A549 (cell line): Measurements from ENCODE around the gene TMCO4. TPM values are rescaled to one million over a fixed set of nuclear protein-coding genes. Genes with fewer than 3 reads are reported as not detected.

Source experiments
- ATAC-seq, 2 experiments: fragments of 200-7000 bp in 1 of 2; fragments of >200 bp in 1 of 2; cut with Nextera tagmentation in 1 of 2; cut with Tn5 transposase in 1 of 2; 3 replicates each; pipeline versions ENCODE4 v1.8.0 to v1.9.1; 2018 to 2020; ENCODE audit warnings: mild to moderate bottlenecking in 1 of 2, moderate library complexity in 1 of 2
- CTCF ChIA-PET: fragments of 300-600 bp; sonication (Branson Sonifier 250); formaldehyde crosslinking; extraction: SDS; loops from one replicate; lab custom pipeline; 2021; ENCODE audit warnings: antibody characterized with exemption, inconsistent platforms; lab: Yijun Ruan, JAX
- POLR2A ChIA-PET: fragments of 350-600 bp; formaldehyde crosslinking; extraction: SDS; loops from one replicate; lab custom pipeline; 2021; ENCODE audit warnings: antibody characterized with exemption, inconsistent platforms; lab: Yijun Ruan, JAX
- DNase-seq, 2 experiments: peaks; one replicate each; pipeline versions ENCODE4 v3.0.0 to v3.0.0-alpha.2; 2011 to 2016; ENCODE audit warnings: low read depth in 1 of 2, low spot score in 1 of 2
- FAIRE-seq: peaks from 2 replicates; lab custom pipeline; 2011; peaks lifted over from hg19 to GRCh38; lab: Jason Lieb, UNC
- H3K27ac ChIP-seq, 2 experiments: fragments of >200 bp; sonication (Bioruptor Twin); formaldehyde crosslinking; 3 replicates each; pipeline ENCODE4 v1.5.1; 2016 to 2017
- H3K4me1 ChIP-seq: fragments of >200 bp; sonication (Bioruptor Twin); formaldehyde crosslinking; 3 replicates; pipeline ENCODE4 v1.6.1; 2016
- H3K4me2 ChIP-seq: fragments of >200 bp; sonication (Bioruptor Twin); formaldehyde crosslinking; 3 replicates; pipeline ENCODE4 v1.6.1; 2016
- H3K4me3 ChIP-seq: fragments of >200 bp; sonication (Bioruptor Twin); formaldehyde crosslinking; 3 replicates; pipeline ENCODE4 v1.5.1; 2016
- H3K9me3 ChIP-seq: fragments of >200 bp; sonication (Bioruptor Twin); formaldehyde crosslinking; 3 replicates; pipeline ENCODE4 v1.6.1; 2016
- ATOH8 ChIP-seq: fragments of 250-450 bp; sonication (Bioruptor Pico); IDR thresholded peaks from 2 replicates; pipeline ENCODE4 v1.5.0; 2020; ENCODE audit warnings: low read depth, mild to moderate bottlenecking, moderate library complexity
- CBX2 ChIP-seq: fragments of 200-600 bp; sonication (generic); IDR thresholded peaks from 2 replicates; pipeline ENCODE4 v1.6.1; 2016; ENCODE audit warnings: low read depth, mild to moderate bottlenecking, borderline replicate concordance
- CHD2 ChIP-seq: fragments of 150-350 bp; IDR thresholded peaks from 2 replicates; pipeline ENCODE4 v1.6.1; 2014; ENCODE audit warnings: low read length; ENCODE audit not compliant: partially characterized antibody
- EHF ChIP-seq: fragments of 250-450 bp; sonication (Bioruptor Pico); IDR thresholded peaks from 2 replicates; pipeline ENCODE4 v1.5.0; 2020; ENCODE audit warnings: mild to moderate bottlenecking
- EHMT2 ChIP-seq: fragments of 200-600 bp; sonication (generic); IDR thresholded peaks from 2 replicates; pipeline ENCODE4 v1.6.1; 2016; ENCODE audit warnings: antibody characterized with exemption, low read depth, mild to moderate bottlenecking, moderate library complexity
- EP300 ChIP-seq, 2 experiments: fragments of >200 bp; sonication (Bioruptor Twin); formaldehyde crosslinking; IDR thresholded peaks; 2 replicates in 1 of 2; 3 replicates in 1 of 2; pipeline ENCODE4 v1.6.1; 2016 to 2017
- ESRRA ChIP-seq: fragments of 150-350 bp; IDR thresholded peaks from 2 replicates; pipeline ENCODE4 v1.6.1; 2014; ENCODE audit warnings: mild to moderate bottlenecking, low read length, borderline replicate concordance
- FOSB ChIP-seq: fragments of 250-450 bp; sonication (Bioruptor Pico); IDR thresholded peaks from 2 replicates; pipeline ENCODE4 v1.5.0; 2020; ENCODE audit warnings: mild to moderate bottlenecking, moderate library complexity
- JUNB ChIP-seq: fragments of >200 bp; sonication (Bioruptor Twin); formaldehyde crosslinking; IDR thresholded peaks from 2 replicates; pipeline ENCODE4 v1.6.1; 2016
- KDM1A ChIP-seq: fragments of 200-600 bp; sonication (generic); IDR thresholded peaks from 2 replicates; pipeline ENCODE4 v1.6.1; 2016; ENCODE audit warnings: low read depth, mild to moderate bottlenecking
- MAFK ChIP-seq: fragments of 450-650 bp; IDR thresholded peaks from 2 replicates; pipeline ENCODE4 v1.6.1; 2014; ENCODE audit not compliant: partially characterized antibody
- NFE2L2 ChIP-seq: fragments of 150-350 bp; conservative IDR thresholded peaks from 2 replicates; pipeline ENCODE4 v1.6.1; 2014; ENCODE audit warnings: low read length
- NPAS2 ChIP-seq: fragments of 250-450 bp; sonication (Bioruptor Pico); IDR thresholded peaks from 2 replicates; pipeline ENCODE4 v1.8.0; 2022; ENCODE audit warnings: mild to moderate bottlenecking, moderate library complexity, borderline replicate concordance
- NR3C1 ChIP-seq: fragments of >200 bp; sonication (Bioruptor Twin); formaldehyde crosslinking; IDR thresholded peaks from 3 replicates; pipeline ENCODE4 v1.6.1; 2017
- PHF8 ChIP-seq: fragments of 200-600 bp; sonication (generic); IDR thresholded peaks from 2 replicates; pipeline ENCODE4 v1.6.1; 2016; ENCODE audit warnings: low read depth, mild to moderate bottlenecking, antibody characterized with exemption, moderate library complexity, borderline replicate concordance
- RARB ChIP-seq: fragments of 250-450 bp; sonication (Bioruptor Pico); IDR thresholded peaks from 2 replicates; pipeline ENCODE4 v1.8.0; 2021; ENCODE audit warnings: mild to moderate bottlenecking, moderate library complexity
- RNF2 ChIP-seq: fragments of 200-600 bp; sonication (generic); IDR thresholded peaks from 2 replicates; pipeline ENCODE4 v1.6.1; 2016; ENCODE audit warnings: low read depth, mild to moderate bottlenecking, antibody characterized with exemption, moderate library complexity, borderline replicate concordance
- SREBF2 ChIP-seq: fragments of 450-650 bp; IDR thresholded peaks from 2 replicates; pipeline ENCODE4 v1.6.1; 2014; ENCODE audit warnings: mild to moderate bottlenecking, moderate library complexity
- TP53 ChIP-seq: fragments of 250-450 bp; sonication (Bioruptor Pico); IDR thresholded peaks from 2 replicates; pipeline ENCODE4 v1.5.0; 2021; ENCODE audit warnings: mild to moderate bottlenecking, moderate library complexity
- ZC3H11A ChIP-seq: fragments of 450-650 bp; IDR thresholded peaks from 2 replicates; pipeline ENCODE4 v1.6.1; 2014; ENCODE audit warnings: antibody characterized with exemption, mild to moderate bottlenecking
- WGBS: methylation state at CpG from one replicate; pipeline ENCODE4 v1.1.6; 2017; ENCODE audit errors: missing lambda C conversion rate; 5-methylcytosine and 5-hydroxymethylcytosine counted together
- polyA plus RNA-seq, 4 experiments: library from polyadenylated mRNA; depleted of rRNA in 3 of 4; stranded (reverse); fragments of >200 nt; fragmentation: RNase III in 1 of 4; extraction: RNeasy Plus Mini Kit Qiagen cat#74134 plus additional on column Dnase treatment in 1 of 4; gene quantifications; 2 replicates in 3 of 4; 3 replicates in 1 of 4; pipeline ENCODE4 v1.2.3, GENCODE V29; 2011 to 2017

TMCO4 gene
- polyA plus RNA-seq, 2 of the 4 experiments (the other 2 are of a cell fraction), result 4.0 to 4.6 TPM

GRCh38 chr1:19683351-19683750 lies 116.4 kb downstream of the TMCO4 start:
- no peak overlapping the region for H3K4me2 ChIP-seq
- 74% methylated on average over 8 of the region's 8 CpGs for WGBS
- no peak for DNase-seq
- ChIA-PET POLR2A (no interaction called here), CTCF (interaction anchor here (1.5 to 2.6 kb wide), 2 partner anchors 16 to 21 kb away, joined by 6 to 8 read pairs; no protein-coding TSS in a partner anchor)
- H3K27ac ChIP-seq, result no peak overlapping the region
- H3K9me3 ChIP-seq, result no peaks in the 10 kb centered on the region
- no peak for FAIRE-seq
- no peaks in the 10 kb centered on the region for H3K4me1 ChIP-seq
- no peak overlapping the region for H3K4me3 ChIP-seq
- ATAC-seq, result no peak
- TF ChIP-seq EP300 (IDR thresholded peaks at IDR 0.05) (no peak), NR3C1 (no peak), ESRRA (no peak), FOSB (no peak), JUNB (no peak), PHF8 (no peak), RNF2 (no peak), TP53 (CRISPR knock-in tag) (no peak), ZC3H11A (no peak), EHF (CRISPR knock-in tag) (no peak), NFE2L2 (no peak), KDM1A (no peak), CHD2 (no peak)

- WGBS, result 54% methylated on average over 2 of the region's 7 CpGs
- ATAC-seq (no peak), DNase-seq (no peak), FAIRE-seq (no peak)
- Histone ChIP-seq H3K27ac (no peak overlapping the region), H3K9me3 (no peaks in the 10 kb centered on the region), H3K4me1 (no peaks in the 10 kb centered on the region), H3K4me2 (no peak overlapping the region), H3K4me3 (no peak overlapping the region)
- ChIA-PET POLR2A (no interaction called here), CTCF (interaction anchor here (1.5 to 2.6 kb wide), 2 partner anchors 12 to 15 kb away, joined by 4 to 6 read pairs; no protein-coding TSS in a partner anchor)
- TF ChIP-seq CBX2 (no peak), EHF (CRISPR knock-in tag) (no peak)
Measured at GRCh38 chr1:19682901-19683300, 116.8 kb downstream of the TMCO4 start.

DNA sequence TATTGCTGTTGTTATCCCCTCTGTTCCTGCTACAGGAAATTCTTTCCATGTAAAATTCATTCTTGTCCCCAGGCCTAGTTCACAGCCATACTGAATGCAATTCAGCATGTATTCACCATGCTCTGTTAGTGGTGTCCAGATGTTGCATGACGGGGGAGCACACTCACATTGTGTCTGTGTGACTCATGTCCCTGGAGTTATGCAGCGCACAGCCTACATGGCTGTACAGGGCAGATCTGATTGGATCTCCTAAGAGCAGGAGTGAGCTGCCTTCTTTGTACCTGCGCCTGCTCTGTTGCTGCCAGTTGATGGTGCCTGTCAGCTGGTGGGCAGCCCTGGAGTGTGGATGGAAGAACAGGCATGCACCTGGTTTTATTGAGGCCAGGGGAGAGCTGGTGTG lies 117.5 kb downstream of the TMCO4 start:
- H3K4me1 ChIP-seq, result no peaks in the 10 kb centered on the region
- ChIA-PET CTCF (interaction anchor here (0.8 to 2.6 kb wide), 3 partner anchors 13 to 22 kb away, joined by 3 to 6 read pairs (median 4); no protein-coding TSS in a partner anchor), POLR2A (no interaction called here)
- no CpG with 5 or more reads among the region's 3 CpGs for WGBS
- ATAC-seq (peak in 1 of 2 experiments; percentile 50; a peak in 3 of 6 replicates), DNase-seq (no peak), FAIRE-seq (no peak)
- H3K27ac ChIP-seq, result no peak overlapping the region
- H3K9me3 ChIP-seq, result no peaks in the 10 kb centered on the region
- TF ChIP-seq NPAS2, result no peak
- no peak for TF ChIP-seq SREBF2
- TF ChIP-seq RARB (CRISPR knock-in tag), result no peak
- no peak for TF ChIP-seq ATOH8
- TF ChIP-seq MAFK, result no peak
- TF ChIP-seq FOSB, result no peak
- no peak for TF ChIP-seq NFE2L2
- no peak overlapping the region for H3K4me3 ChIP-seq
- no peak overlapping the region for H3K4me2 ChIP-seq

- no peak for FAIRE-seq
- no peak overlapping the region for H3K4me3 ChIP-seq
- 71% methylated on average over 3 of the region's 7 CpGs for WGBS
- ChIA-PET CTCF (interaction anchor here (0.7 to 1.4 kb wide), 3 partner anchors 18 to 486 kb away, joined by 3 to 5 read pairs (median 4); no protein-coding TSS in a partner anchor), POLR2A (no interaction called here)
- H3K4me1 ChIP-seq, result no peaks in the 10 kb centered on the region
- no peak overlapping the region for H3K4me2 ChIP-seq
- H3K9me3 ChIP-seq, result no peaks in the 10 kb centered on the region
- no peak for TF ChIP-seq EHMT2
- ATAC-seq, result no peak
- DNase-seq, result no peak
- H3K27ac ChIP-seq, result no peak overlapping the region
Measured at GRCh38 chr1:19680644-19681043, 119.1 kb downstream of the TMCO4 start.
